ENCODE measurements around the gene AHCYL2.

- TF ChIP-seq POLR2A (IDR thresholded peaks at IDR 0.05), result no peak
- TF ChIP-seq, protein P1, sequence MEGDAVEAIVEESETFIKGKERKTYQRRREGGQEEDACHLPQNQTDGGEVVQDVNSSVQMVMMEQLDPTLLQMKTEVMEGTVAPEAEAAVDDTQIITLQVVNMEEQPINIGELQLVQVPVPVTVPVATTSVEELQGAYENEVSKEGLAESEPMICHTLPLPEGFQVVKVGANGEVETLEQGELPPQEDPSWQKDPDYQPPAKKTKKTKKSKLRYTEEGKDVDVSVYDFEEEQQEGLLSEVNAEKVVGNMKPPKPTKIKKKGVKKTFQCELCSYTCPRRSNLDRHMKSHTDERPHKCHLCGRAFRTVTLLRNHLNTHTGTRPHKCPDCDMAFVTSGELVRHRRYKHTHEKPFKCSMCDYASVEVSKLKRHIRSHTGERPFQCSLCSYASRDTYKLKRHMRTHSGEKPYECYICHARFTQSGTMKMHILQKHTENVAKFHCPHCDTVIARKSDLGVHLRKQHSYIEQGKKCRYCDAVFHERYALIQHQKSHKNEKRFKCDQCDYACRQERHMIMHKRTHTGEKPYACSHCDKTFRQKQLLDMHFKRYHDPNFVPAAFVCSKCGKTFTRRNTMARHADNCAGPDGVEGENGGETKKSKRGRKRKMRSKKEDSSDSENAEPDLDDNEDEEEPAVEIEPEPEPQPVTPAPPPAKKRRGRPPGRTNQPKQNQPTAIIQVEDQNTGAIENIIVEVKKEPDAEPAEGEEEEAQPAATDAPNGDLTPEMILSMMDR (IDR thresholded peaks at IDR 0.05), result no peak
Measured at GRCh38 chr7:129462420-129462819, 237.6 kb downstream of the AHCYL2 start.

Data from adrenal gland (tissue), 5 donors.